ENCODE measurements around the gene SH3PXD2B.

The SH3PXD2B gene

GRCh38 chr5:172281346-172281745, 173.0 kb downstream of the SH3PXD2B start:
- no peak for DNase-seq (ENCODE audit: extremely low read depth in 1 of 2, low read depth in 1 of 2)

- no peak for DNase-seq (ENCODE audit: extremely low read depth in 1 of 2, low read depth in 1 of 2)
Measured at GRCh38 chr5:172280929-172281328, 173.4 kb downstream of the SH3PXD2B start.

- DNase-seq (ENCODE audit: extremely low read depth in 1 of 2, low read depth in 1 of 2), result no peak
Measured at GRCh38 chr5:172280317-172280716, 174.0 kb downstream of the SH3PXD2B start.

GRCh38 chr5:172278356-172278755, 176.0 kb downstream of the SH3PXD2B start:
- DNase-seq (ENCODE audit: extremely low read depth in 1 of 2, low read depth in 1 of 2), result no peak

GRCh38 chr5:172276214-172276613, 178.1 kb downstream of the SH3PXD2B start:
- DNase-seq (ENCODE audit: extremely low read depth in 1 of 2, low read depth in 1 of 2), result no peak

Data from activated CD8-positive, alpha-beta memory T cell treated with anti-CD3 and anti-CD28 coated beads for 1 hour (primary cell).